ENCODE measurements around the gene MYH16. TPM values are rescaled to one million over a fixed set of nuclear protein-coding genes. Genes with fewer than 3 reads are reported as not detected.
"Not testable (repeated sequence)": the region's sequence is repeated elsewhere in the genome, so short reads cannot be mapped to it uniquely, and the experiment has no call there.

Gene MYH16
- total and polyA plus RNA-seq, 7 experiments from 2014 or later: not detected

DNA sequence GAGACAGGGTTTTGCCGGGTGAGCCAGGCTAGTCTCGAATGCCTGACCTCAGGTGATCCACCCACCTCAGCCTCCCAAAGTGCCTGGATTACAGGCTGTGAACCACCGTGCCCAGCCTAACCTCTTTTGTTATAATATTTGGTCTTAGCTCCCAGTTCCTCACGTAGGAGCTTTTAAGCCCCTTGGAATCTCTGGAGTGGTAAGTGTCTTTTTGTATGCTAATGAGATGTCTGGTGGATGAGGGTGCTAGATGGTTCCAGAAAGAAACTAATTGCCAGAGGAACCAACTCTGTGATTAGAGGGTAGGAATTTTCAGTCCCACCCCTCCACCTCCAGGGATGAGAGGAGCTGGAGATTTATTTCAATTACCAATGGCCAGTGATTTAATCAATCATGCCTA lies 47.7 kb downstream of the MYH16 start:
- Histone ChIP-seq H3K4me3 (ENCODE audit: low read length) (no peak overlapping the region), H3K4me1 (ENCODE audit: control insufficient read depth in 2 of 2, insufficient read depth in 2 of 2, low read length in 2 of 2) (peaks cover 4 to 5% of the 10 kb centered on the region in 2 donors), H3K36me3 (ENCODE audit: control insufficient read depth in 2 of 3, insufficient read depth in 3 of 3, low read length in 3 of 3) (peaks cover 0 to under 1% (median 0%) of the 10 kb centered on the region in 3 experiments), H3K27me3 (ENCODE audit: control insufficient read depth in 2 of 2, insufficient read depth in 2 of 2, low read length in 2 of 2) (no peaks in the 10 kb centered on the region), H3K27ac (ENCODE audit: low read depth, low read length) (no peak overlapping the region), H3K9me3 (ENCODE audit: control insufficient read depth in 2 of 3, low read length in 3 of 3) (no peaks in the 10 kb centered on the region)
- Mint-ChIP-seq H3K36me3 (no peaks in the 10 kb centered on the region), H3K27ac (no peak overlapping the region), H3K9me3 (no peaks in the 10 kb centered on the region), H3K4me1 (peaks cover 0 to 7% (median 0%) of the 10 kb centered on the region in 7 donors), H3K4me3 (no peak overlapping the region), H3K27me3 (peaks cover 0 to 15% (median 0%) of the 10 kb centered on the region in 5 donors)
- intact Hi-C loops (cut with micrococcal nuclease): loop anchor here in 1 of 2 donors (10.0 kb wide), 1 partner anchor 446 kb away; the partner anchor contains the start of genes TMEM130 and TRRAP
- POLR2A ChIA-PET: interaction anchor here (0.6 kb wide), 1 partner anchor 86 kb away, joined by 3 read pairs; no protein-coding TSS in a partner anchor
- no peak for DNase-seq
- CTCF ChIA-PET: interaction anchor here (1.1 kb wide), 1 partner anchor 279 kb away, joined by 3 read pairs; no protein-coding TSS in a partner anchor
- ATAC-seq: no peak

DNA sequence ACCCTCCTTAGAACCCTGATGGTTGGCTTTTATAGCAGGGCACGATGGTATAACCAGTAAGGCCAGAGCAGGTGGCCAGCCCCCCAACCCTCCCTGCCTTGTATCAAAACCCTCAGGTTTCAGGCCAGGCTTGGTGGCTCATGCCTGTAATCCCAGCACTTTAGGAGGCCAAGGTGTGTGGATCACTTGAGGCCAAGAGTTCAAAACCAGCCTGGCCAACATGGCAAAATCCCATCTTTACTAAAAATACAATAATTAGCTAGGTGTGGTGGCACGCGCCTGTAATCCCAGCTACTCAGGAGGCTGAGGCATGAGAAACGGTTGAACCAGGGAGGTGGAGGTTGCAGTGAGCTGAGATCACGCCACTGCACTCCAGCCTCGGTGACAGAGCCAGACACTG lies 50.0 kb downstream of the MYH16 start:
- H3K9me3 ChIP-seq (ENCODE audit: control insufficient read depth in 2 of 3, low read length in 3 of 3); H3K36me3 ChIP-seq (ENCODE audit: control insufficient read depth in 2 of 3, insufficient read depth in 3 of 3, low read length in 3 of 3); H3K4me3 Mint-ChIP-seq; H3K27me3 ChIP-seq (ENCODE audit: control insufficient read depth in 2 of 2, insufficient read depth in 2 of 2, low read length in 2 of 2); DNase-seq; H3K4me3 ChIP-seq (ENCODE audit: low read length); CTCF ChIA-PET; H3K27ac ChIP-seq (ENCODE audit: low read depth, low read length); H3K27ac Mint-ChIP-seq; H3K36me3 Mint-ChIP-seq; POLR2A ChIA-PET; H3K9me3 Mint-ChIP-seq; ATAC-seq: not testable (repeated sequence)
- Mint-ChIP-seq H3K27me3 (peaks cover 0 to 15% (median 0%) of the 10 kb centered on the region in 5 donors), H3K4me1 (peaks cover 13 to 21% (median 15%) of the 10 kb centered on the region in 7 donors)
- intact Hi-C loops (cut with micrococcal nuclease): loop anchor here in 1 of 2 donors (10.0 kb wide), 1 partner anchor 448 kb away; the partner anchor contains the start of genes TMEM130 and TRRAP
- peaks cover 12 to 16% of the 10 kb centered on the region in 2 donors for H3K4me1 ChIP-seq (ENCODE audit: control insufficient read depth in 2 of 2, insufficient read depth in 2 of 2, low read length in 2 of 2)

DNA sequence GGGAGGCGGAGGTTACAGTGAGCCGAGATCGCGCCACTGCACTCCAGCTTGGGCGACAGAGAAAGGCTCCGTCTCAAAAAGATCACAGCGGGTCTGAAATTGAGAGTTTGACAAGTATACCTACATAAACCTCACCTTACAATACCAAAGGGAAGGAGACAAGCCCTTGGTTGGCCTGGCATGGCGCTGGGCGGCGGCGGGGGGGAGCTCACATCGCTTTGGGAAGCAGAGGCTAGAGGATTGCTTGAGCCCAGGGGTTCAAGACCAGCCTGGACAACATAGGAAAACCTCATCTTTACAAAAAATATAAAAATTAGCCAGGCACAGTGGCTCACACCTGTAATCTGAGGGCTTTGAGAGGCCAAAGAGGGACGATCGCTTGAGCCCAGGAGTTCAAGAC lies 51.9 kb downstream of the MYH16 start:
- Mint-ChIP-seq H3K36me3 (peaks cover 0 to 7% (median 0%) of the 10 kb centered on the region in 5 donors), H3K27ac (peak overlapping the region in 4 of 9 donors; percentile 70 to 93 (median 84)), H3K4me3 (peak overlapping the region; percentile 86 to 99 (median 92)), H3K27me3 (peaks cover 0 to 15% (median 0%) of the 10 kb centered on the region in 5 donors), H3K4me1 (peaks cover 27 to 38% (median 31%) of the 10 kb centered on the region in 7 donors), H3K9me3 (peaks cover 0 to 10% (median 0%) of the 10 kb centered on the region in 11 donors)
- Histone ChIP-seq H3K27ac (ENCODE audit: low read depth, low read length) (no peak overlapping the region), H3K4me3 (ENCODE audit: low read length) (no peak overlapping the region), H3K9me3 (ENCODE audit: control insufficient read depth in 2 of 3, low read length in 3 of 3) (no peaks in the 10 kb centered on the region), H3K36me3 (ENCODE audit: control insufficient read depth in 2 of 3, insufficient read depth in 3 of 3, low read length in 3 of 3) (peaks cover 0 to 10% (median 0%) of the 10 kb centered on the region in 3 experiments), H3K27me3 (ENCODE audit: control insufficient read depth in 2 of 2, insufficient read depth in 2 of 2, low read length in 2 of 2) (no peaks in the 10 kb centered on the region), H3K4me1 (ENCODE audit: control insufficient read depth in 2 of 2, insufficient read depth in 2 of 2, low read length in 2 of 2) (peaks cover 24 to 26% of the 10 kb centered on the region in 2 donors)
- ATAC-seq: no peak
- POLR2A ChIA-PET: interaction anchor here (0.8 to 1.4 kb wide), 2 partner anchors 85 to 230 kb away, joined by 3 to 6 read pairs; partner anchors contain the start of genes BUD31 and PDAP1
- CTCF ChIA-PET: interaction anchor here (0.6 to 1.5 kb wide), 4 partner anchors 11 to 1833 kb away, joined by 3 to 7 read pairs (median 4); no protein-coding TSS in a partner anchor
- intact Hi-C loops (cut with micrococcal nuclease): loop anchor here (2.0 to 10.0 kb wide), 3 partner anchors 56 to 450 kb away; partner anchors contain the start of genes TMEM130 (in 1 of the 2) and TRRAP (in 1 of the 2)
- DNase-seq: no peak

- peak overlapping the region; percentile 89 for H3K27ac ChIP-seq (ENCODE audit: low read depth, low read length)
- Mint-ChIP-seq H3K4me1 (peaks cover 27 to 41% (median 36%) of the 10 kb centered on the region in 7 donors), H3K4me3 (peak overlapping the region; percentile 86 to 99 (median 92)), H3K27me3 (peaks cover 0 to 15% (median 0%) of the 10 kb centered on the region in 5 donors), H3K27ac (peak overlapping the region; percentile 78 to 94 (median 89)), H3K36me3 (peaks cover 0 to 7% (median 0%) of the 10 kb centered on the region in 5 donors), H3K9me3 (peaks cover 0 to 10% (median 0%) of the 10 kb centered on the region in 11 donors)
- ATAC-seq (no peak), DNase-seq (peak in 1 of 9 donors; percentile 6)
- H3K36me3 ChIP-seq (ENCODE audit: control insufficient read depth in 2 of 3, insufficient read depth in 3 of 3, low read length in 3 of 3): peaks cover 0 to 10% (median 0%) of the 10 kb centered on the region in 3 experiments
- ChIA-PET POLR2A (interaction anchor here (0.8 to 2.2 kb wide), 7 partner anchors 14 to 231 kb away, joined by 3 to 8 read pairs (median 3); partner anchors contain the start of genes BUD31 and PDAP1), CTCF (interaction anchor here (0.6 to 1.5 kb wide), 5 partner anchors 8 to 1832 kb away, joined by 3 to 7 read pairs (median 3); no protein-coding TSS in a partner anchor)
- H3K4me1 ChIP-seq (ENCODE audit: control insufficient read depth in 2 of 2, insufficient read depth in 2 of 2, low read length in 2 of 2): peaks cover 25 to 26% of the 10 kb centered on the region in 2 donors
- no peaks in the 10 kb centered on the region for H3K9me3 ChIP-seq (ENCODE audit: control insufficient read depth in 2 of 3, low read length in 3 of 3)
- peak overlapping the region; percentile 77 for H3K4me3 ChIP-seq (ENCODE audit: low read length)
- no peaks in the 10 kb centered on the region for H3K27me3 ChIP-seq (ENCODE audit: control insufficient read depth in 2 of 2, insufficient read depth in 2 of 2, low read length in 2 of 2)
- intact Hi-C loops (cut with micrococcal nuclease): loop anchor here (1.0 to 10.0 kb wide), 7 partner anchors 42 to 450 kb away; partner anchors contain the start of genes BUD31 (in 2 of the 2), PDAP1 (in 2 of the 2), ARPC1B (in 1 of the 2) and TMEM130 (in 1 of the 2)
Measured at GRCh38 chr7:99325001-99325493, 52.4 kb downstream of the MYH16 start.

GRCh38 chr7:99325592-99326407 lies 53.2 kb downstream of the MYH16 start, which contains the start of gene ARPC1A:
ARPC1A (plus strand) TSS chr7:99325898; CDS start chr7:99333354, 7,456 bp downstream.
- peak; percentile 95 for ATAC-seq
- H3K9me3 Mint-ChIP-seq: peaks cover 0 to 10% (median 0%) of the 10 kb centered on the region in 11 donors
- peak within 1 kb of the TSS; percentile 78 to 95 (median 90) for H3K27ac Mint-ChIP-seq
- peaks cover 0 to 7% (median 0%) of the 10 kb centered on the region in 5 donors for H3K36me3 Mint-ChIP-seq
- Histone ChIP-seq H3K27me3 (ENCODE audit: control insufficient read depth in 2 of 2, insufficient read depth in 2 of 2, low read length in 2 of 2) (no peaks in the 10 kb centered on the region), H3K36me3 (ENCODE audit: control insufficient read depth in 2 of 3, insufficient read depth in 3 of 3, low read length in 3 of 3) (peaks cover 0 to 10% (median 0%) of the 10 kb centered on the region in 3 experiments), H3K4me1 (ENCODE audit: control insufficient read depth in 2 of 2, insufficient read depth in 2 of 2, low read length in 2 of 2) (peaks cover 25 to 26% of the 10 kb centered on the region in 2 donors), H3K4me3 (ENCODE audit: low read length) (peak within 1 kb of the TSS; percentile 77), H3K9me3 (ENCODE audit: control insufficient read depth in 2 of 3, low read length in 3 of 3) (no peaks in the 10 kb centered on the region), H3K27ac (ENCODE audit: low read depth, low read length) (peak within 1 kb of the TSS; percentile 89)
- intact Hi-C loops (cut with micrococcal nuclease): loop anchor here (1.0 to 10.0 kb wide), 7 partner anchors 42 to 451 kb away; partner anchors contain the start of genes BUD31 (in 2 of the 2), PDAP1 (in 2 of the 2), ARPC1B (in 1 of the 2) and TMEM130 (in 1 of the 2)
- H3K27me3 Mint-ChIP-seq: peaks cover 0 to 11% (median 0%) of the 10 kb centered on the region in 5 donors
- H3K4me1 Mint-ChIP-seq: peaks cover 33 to 48% (median 43%) of the 10 kb centered on the region in 7 donors
- POLR2A ChIA-PET: interaction anchor here (0.9 to 2.2 kb wide), 10 partner anchors 10 to 447 kb away, joined by 3 to 8 read pairs (median 3); partner anchors contain the start of genes BUD31, PDAP1 and TRRAP
- CTCF ChIA-PET: interaction anchor here (0.6 to 1.5 kb wide), 4 partner anchors 9 to 1832 kb away, joined by 3 to 7 read pairs (median 4); no protein-coding TSS in a partner anchor
- peak; percentile 84 to 96 (median 94) for DNase-seq
- H3K4me3 Mint-ChIP-seq: peak within 1 kb of the TSS; percentile 86 to 99 (median 92)

Measured in naive thymus-derived CD4-positive, alpha-beta T cell (primary cell).